Stomach (tissue), 4 donors: ENCODE data around the gene NSD2.

Source experiments
- CTCF ChIP-seq, 7 experiments: fragments of 450-650 bp in 4 of 7; fragments of 200-600 bp in 3 of 7; sonication (generic) in 3 of 7; IDR thresholded peaks; one replicate each; pipeline ENCODE4 v1.5.1; 2016 to 2019; ENCODE audit warnings: antibody characterized with exemption in 7 of 7, control low read depth in 2 of 7, mild to moderate bottlenecking in 1 of 7
- POLR2A ChIP-seq, 4 donors: fragments of 450-650 bp; IDR thresholded peaks; one replicate each; pipeline ENCODE4 v1.6.1; 2016; ENCODE audit warnings: antibody characterized with exemption in 4 of 4, control low read depth in 2 of 4, mild to moderate bottlenecking in 1 of 4, moderate library complexity in 1 of 4
- POLR2AphosphoS5 ChIP-seq, 3 donors: sonication (generic); formaldehyde crosslinking; IDR thresholded peaks; one replicate each; pipeline ENCODE4 v1.6.1; 2016; ENCODE audit warnings: antibody characterized with exemption in 3 of 3

GRCh38 chr4:1979477-1980196 lies 108.4 kb downstream of the NSD2 start:
- TF ChIP-seq POLR2AphosphoS5 (IDR thresholded peaks at IDR 0.05) = no peak
- TF ChIP-seq CTCF (IDR thresholded peaks at IDR 0.05) = no peak
- TF ChIP-seq POLR2A (IDR thresholded peaks at IDR 0.05) = no peak
